Sigmoid colon (tissue), 4 donors: ENCODE results near the gene SBNO2.

Experiments
- EP300 ChIP-seq, 4 donors: sonication (generic); formaldehyde crosslinking; IDR thresholded peaks; one replicate each; pipeline ENCODE4 v1.6.1; 2017; ENCODE audit warnings: antibody characterized with exemption in 4 of 4
- POLR2A ChIP-seq, 2 donors: fragments of 450-650 bp; IDR thresholded peaks; one replicate each; pipeline ENCODE4 v1.6.1; 2016; ENCODE audit warnings: antibody characterized with exemption in 2 of 2, mild to moderate bottlenecking in 2 of 2, moderate library complexity in 2 of 2
- POLR2AphosphoS5 ChIP-seq, 4 donors: sonication (generic); formaldehyde crosslinking; IDR thresholded peaks; one replicate each; pipeline ENCODE4 v1.6.1; 2017; ENCODE audit warnings: antibody characterized with exemption in 4 of 4
- TF ChIP-seq, protein P1 (sequence below), 4 experiments: fragments of 450-650 bp in 3 of 4; fragments of 200-600 bp in 1 of 4; IDR thresholded peaks; one replicate each; pipeline ENCODE4 v1.5.1; 2016 to 2019; ENCODE audit warnings: antibody characterized with exemption in 4 of 4, mild to moderate bottlenecking in 3 of 4, moderate library complexity in 2 of 4

- TF ChIP-seq, protein P1, sequence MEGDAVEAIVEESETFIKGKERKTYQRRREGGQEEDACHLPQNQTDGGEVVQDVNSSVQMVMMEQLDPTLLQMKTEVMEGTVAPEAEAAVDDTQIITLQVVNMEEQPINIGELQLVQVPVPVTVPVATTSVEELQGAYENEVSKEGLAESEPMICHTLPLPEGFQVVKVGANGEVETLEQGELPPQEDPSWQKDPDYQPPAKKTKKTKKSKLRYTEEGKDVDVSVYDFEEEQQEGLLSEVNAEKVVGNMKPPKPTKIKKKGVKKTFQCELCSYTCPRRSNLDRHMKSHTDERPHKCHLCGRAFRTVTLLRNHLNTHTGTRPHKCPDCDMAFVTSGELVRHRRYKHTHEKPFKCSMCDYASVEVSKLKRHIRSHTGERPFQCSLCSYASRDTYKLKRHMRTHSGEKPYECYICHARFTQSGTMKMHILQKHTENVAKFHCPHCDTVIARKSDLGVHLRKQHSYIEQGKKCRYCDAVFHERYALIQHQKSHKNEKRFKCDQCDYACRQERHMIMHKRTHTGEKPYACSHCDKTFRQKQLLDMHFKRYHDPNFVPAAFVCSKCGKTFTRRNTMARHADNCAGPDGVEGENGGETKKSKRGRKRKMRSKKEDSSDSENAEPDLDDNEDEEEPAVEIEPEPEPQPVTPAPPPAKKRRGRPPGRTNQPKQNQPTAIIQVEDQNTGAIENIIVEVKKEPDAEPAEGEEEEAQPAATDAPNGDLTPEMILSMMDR (IDR thresholded peaks at IDR 0.05) = no peak
- no peak for TF ChIP-seq POLR2A (IDR thresholded peaks at IDR 0.05)
- TF ChIP-seq POLR2AphosphoS5 (IDR thresholded peaks at IDR 0.05) = no peak
- no peak for TF ChIP-seq EP300 (IDR thresholded peaks at IDR 0.05)
Measured at GRCh38 chr19:1106841-1107660, 67.0 kb downstream of the SBNO2 start.
